NT2/D1 (cell line): ENCODE measurements around the gene U2AF2.

Source experiments
- DNase-seq: peaks from one replicate; pipeline ENCODE4 v3.0.0-alpha.2; 2011; ENCODE audit warnings: low read depth, low spot score
- H3K27me3 ChIP-seq: 2 replicates; pipeline ENCODE4 v1.6.0; 2011; ENCODE audit warnings: mild to moderate bottlenecking; ENCODE audit not compliant: insufficient read length, insufficient read depth
- H3K36me3 ChIP-seq: 2 replicates; pipeline ENCODE4 v1.6.1; 2011; ENCODE audit warnings: mild to moderate bottlenecking, low read length, mixed read lengths; ENCODE audit not compliant: insufficient read depth, insufficient read length
- H3K4me1 ChIP-seq: 2 replicates; pipeline ENCODE4 v1.5.1; 2011; ENCODE audit not compliant: insufficient read depth, insufficient read length
- H3K4me3 ChIP-seq: 2 replicates; pipeline ENCODE4 v1.5.1; 2011; ENCODE audit warnings: low read depth; ENCODE audit not compliant: insufficient read length
- H3K9ac ChIP-seq: 2 replicates; pipeline ENCODE4 v1.6.0; 2011; ENCODE audit warnings: low read depth; ENCODE audit not compliant: insufficient read length
- H3K9me3 ChIP-seq: 2 replicates; pipeline ENCODE4 v1.5.1; 2011; ENCODE audit warnings: mild to moderate bottlenecking, low read length; ENCODE audit not compliant: insufficient read depth
- SUZ12 ChIP-seq: IDR thresholded peaks from 2 replicates; pipeline ENCODE4 v1.6.1; 2011; ENCODE audit not compliant: insufficient read length, insufficient read depth; ENCODE audit errors: extremely low read depth
- YY1 ChIP-seq: IDR thresholded peaks from 2 replicates; pipeline ENCODE4 v1.6.1; 2011; ENCODE audit not compliant: insufficient read length, insufficient read depth
- ZNF274 ChIP-seq: IDR thresholded peaks from 2 replicates; pipeline ENCODE4 v1.6.1; 2011; ENCODE audit warnings: mild to moderate bottlenecking, low read depth, low read length

U2AF2 gene

DNA sequence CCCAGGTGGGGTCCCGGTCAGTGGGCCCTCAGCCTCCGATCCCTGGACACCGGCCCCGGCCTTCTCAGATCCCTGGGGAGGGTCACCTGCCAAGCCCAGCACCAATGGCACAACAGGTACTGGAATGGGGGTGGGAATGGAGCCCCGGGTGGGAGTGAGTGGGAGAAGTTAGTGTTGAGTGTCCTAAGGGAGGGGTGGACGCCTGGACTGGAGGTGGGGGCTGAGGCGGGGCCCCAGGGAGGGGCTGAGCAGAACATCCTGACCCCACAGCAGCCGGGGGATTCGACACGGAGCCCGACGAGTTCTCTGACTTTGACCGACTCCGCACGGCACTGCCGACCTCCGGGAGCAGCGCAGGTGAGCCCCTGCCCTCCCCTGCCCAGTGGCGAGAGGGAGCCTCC lies 37.8 kb downstream of the U2AF2 start:
- no peak for DNase-seq
- peaks cover 79% of the 10 kb centered on the region for H3K36me3 ChIP-seq
- no peak for TF ChIP-seq ZNF274
- no peak for TF ChIP-seq YY1
- no peak for TF ChIP-seq SUZ12

DNA sequence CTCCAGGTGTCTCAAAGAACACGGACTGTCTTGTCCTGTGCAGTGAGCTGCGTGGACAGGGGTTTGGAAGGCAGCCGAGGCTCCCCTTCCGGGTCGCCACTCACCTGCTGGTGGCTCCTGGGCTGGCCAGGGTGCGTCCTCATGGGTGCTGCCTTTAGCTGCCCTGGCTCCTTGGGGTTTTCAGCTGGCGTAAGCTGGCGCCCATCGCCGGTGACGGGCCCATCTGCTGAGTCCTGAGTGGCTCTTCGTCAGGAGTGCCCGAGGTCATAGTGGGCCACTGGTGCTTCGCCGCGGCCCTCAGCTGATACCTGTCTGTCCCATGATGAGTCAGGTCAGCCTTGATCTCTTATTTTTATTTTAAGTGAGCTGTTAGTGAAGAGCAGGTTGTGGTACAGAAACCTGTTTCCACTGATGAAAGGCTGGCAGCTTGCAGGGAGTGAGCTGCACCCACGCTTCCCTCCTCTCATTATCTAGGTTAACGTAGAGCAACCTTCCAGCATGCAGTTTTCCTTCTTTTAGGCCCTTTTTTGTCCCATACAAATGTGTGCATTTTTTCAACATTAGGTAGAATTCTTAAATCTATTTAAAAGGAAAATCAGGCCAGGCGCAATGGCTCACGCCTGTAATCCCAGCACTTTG lies 38.6 kb downstream of the U2AF2 start:
- Histone ChIP-seq H3K4me3 (no peak overlapping the region), H3K4me1 (no peaks in the 10 kb centered on the region), H3K9ac (no peak overlapping the region), H3K36me3 (peaks cover 82% of the 10 kb centered on the region), H3K27me3 (no peaks in the 10 kb centered on the region), H3K9me3 (no peaks in the 10 kb centered on the region)
- TF ChIP-seq ZNF274 = no peak
- TF ChIP-seq SUZ12 = no peak
- TF ChIP-seq YY1 = no peak
- DNase-seq = no peak

More for the DNA sequence above, 37.8 kb downstream of the U2AF2 start:
- H3K9ac ChIP-seq = no peak overlapping the region
- no peaks in the 10 kb centered on the region for H3K9me3 ChIP-seq
- no peaks in the 10 kb centered on the region for H3K27me3 ChIP-seq
- H3K4me3 ChIP-seq = no peak overlapping the region
- H3K4me1 ChIP-seq = peaks cover 3% of the 10 kb centered on the region

DNA sequence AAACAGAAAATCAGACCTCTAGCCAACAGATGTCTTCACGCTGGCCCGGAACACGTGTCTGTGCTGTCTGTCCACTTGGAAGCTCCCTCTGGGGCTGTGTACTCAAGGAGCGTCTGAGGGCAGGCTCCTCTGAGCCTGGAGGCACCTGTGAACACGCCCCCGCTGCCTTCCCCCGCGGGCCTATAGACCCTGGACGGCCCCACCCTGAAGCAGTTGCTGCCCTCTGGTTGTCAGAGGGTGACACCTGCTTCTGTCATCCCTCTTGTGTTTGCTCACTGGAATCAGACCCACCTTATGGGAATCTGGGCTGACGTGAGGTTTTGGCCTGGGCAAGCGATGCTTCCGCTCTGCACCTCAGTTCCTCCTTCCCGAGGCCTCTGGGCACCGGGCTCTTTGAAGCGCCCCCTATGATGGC lies 39.4 kb downstream of the U2AF2 start:
- Histone ChIP-seq H3K27me3 (no peaks in the 10 kb centered on the region), H3K4me3 (no peak overlapping the region), H3K4me1 (no peaks in the 10 kb centered on the region), H3K9ac (no peak overlapping the region), H3K36me3 (peaks cover 77% of the 10 kb centered on the region), H3K9me3 (no peaks in the 10 kb centered on the region)
- TF ChIP-seq YY1 (no peak), SUZ12 (no peak), ZNF274 (no peak)
- no peak for DNase-seq

DNA sequence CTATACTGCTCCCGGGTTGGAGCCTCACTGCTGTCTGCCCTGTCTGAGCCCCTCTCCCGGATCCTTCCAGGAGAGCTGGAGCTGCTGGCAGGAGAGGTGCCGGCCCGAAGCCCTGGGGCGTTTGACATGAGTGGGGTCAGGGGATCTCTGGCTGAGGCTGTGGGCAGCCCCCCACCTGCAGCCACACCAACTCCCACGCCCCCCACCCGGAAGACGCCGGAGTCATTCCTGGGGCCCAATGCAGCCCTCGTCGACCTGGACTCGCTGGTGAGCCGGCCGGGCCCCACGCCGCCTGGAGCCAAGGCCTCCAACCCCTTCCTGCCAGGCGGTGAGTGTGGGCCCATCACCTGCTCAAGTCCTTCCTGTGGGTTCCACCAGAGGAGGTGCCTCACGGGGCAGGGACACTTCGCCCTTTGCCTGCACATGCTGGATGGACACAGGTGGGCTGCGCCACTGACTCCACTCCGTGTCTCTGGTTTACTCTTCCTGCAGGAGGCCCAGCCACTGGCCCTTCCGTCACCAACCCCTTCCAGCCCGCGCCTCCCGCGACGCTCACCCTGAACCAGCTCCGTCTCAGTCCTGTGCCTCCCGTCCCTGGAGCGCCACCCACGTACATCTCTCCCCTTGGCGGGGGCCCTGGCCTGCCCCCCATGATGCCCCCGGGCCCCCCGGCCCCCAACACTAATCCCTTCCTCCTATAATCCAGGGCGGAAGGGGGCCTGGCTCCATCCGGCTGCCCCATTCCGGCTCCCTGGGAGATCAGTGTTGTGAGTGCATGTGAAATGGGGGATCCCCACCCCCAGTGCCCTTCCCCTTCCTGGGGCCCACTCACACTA lies 40.0 kb downstream of the U2AF2 start:
- Histone ChIP-seq H3K27me3 (no peaks in the 10 kb centered on the region), H3K9me3 (no peaks in the 10 kb centered on the region), H3K9ac (no peak overlapping the region), H3K4me3 (no peak overlapping the region), H3K36me3 (peaks cover 75% of the 10 kb centered on the region), H3K4me1 (no peaks in the 10 kb centered on the region)
- TF ChIP-seq YY1 = no peak
- no peak for TF ChIP-seq ZNF274
- TF ChIP-seq SUZ12 = no peak
- no peak for DNase-seq

DNA sequence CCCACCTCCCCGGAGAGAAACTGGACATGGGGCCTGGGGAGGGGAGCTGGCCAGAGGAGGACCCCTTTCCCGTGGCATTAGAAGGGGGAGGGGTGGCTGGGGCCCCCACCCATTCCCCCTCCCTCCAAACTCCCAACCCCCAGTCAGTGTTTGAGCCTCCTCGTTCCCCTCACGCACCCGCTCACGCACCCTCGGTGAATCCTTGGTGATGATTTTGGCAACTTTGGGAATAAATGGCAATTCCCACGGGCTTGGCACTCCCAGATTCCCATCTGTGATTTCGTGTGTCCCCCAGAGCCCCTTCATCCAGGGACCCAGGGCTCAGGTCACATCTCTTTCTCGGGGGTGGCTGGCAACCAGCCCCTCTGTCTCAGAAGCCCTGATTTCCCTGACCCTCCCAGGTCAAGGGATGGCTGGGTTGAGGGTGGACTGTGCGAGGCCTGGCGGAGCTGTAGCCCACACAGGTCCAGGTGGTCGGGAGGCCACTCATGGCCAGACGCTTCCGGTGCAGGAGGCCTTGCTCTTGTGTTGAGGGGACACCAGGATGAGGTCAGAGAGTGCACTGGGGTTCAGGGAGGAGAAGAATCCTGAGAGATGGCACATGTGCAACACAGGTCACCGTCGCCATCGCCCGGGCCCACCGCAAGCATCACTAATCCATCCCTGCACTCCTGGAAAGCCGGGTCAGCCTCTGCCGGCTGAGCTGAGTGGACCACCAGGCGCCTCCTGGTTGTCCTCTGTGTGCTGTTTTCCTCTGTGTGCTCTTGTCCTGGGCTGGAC lies 40.9 kb downstream of the U2AF2 start:
- Histone ChIP-seq H3K9ac (no peak overlapping the region), H3K4me3 (no peak overlapping the region), H3K27me3 (no peaks in the 10 kb centered on the region), H3K9me3 (no peaks in the 10 kb centered on the region), H3K36me3 (peaks cover 71% of the 10 kb centered on the region), H3K4me1 (no peaks in the 10 kb centered on the region)
- TF ChIP-seq SUZ12 = no peak
- no peak for DNase-seq

DNA sequence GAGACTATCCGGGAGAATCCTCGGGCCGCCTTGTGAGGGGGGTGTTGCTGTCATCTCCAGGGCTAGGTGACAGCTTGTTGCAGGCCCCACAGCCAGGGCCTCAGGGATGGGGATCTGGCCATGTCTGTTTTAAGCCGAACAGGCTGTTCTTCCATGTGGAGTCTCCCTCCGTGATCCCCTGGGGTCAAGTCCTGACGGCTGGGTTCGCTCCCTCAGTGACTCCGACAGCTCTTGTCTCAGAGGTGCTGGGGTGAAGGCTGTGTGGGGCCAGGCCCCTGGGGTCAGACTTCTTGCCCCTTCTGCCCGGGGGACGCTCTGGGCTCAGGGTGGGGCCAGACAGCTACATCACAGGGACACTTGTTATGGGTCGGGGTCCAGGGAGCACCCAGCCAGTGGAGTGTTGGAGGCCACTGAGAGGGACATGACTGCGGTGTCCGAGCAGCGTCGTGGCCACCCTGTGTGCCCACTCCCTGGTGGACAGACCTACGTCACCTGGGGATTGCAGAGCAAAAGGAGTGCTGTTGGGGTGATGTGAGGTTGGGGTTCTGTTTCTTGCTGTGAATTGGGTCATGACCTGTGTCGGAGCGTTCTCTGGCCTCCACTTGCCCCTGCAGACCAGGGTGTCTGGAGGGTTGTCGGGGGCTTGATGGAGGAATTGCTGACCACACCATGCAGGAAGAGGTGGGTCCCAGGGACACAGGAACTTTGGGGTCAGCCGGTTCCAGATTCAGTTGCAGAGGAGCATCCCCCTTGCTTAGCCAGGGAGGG lies 41.6 kb downstream of the U2AF2 start:
- Histone ChIP-seq H3K4me3 (no peak overlapping the region), H3K27me3 (no peaks in the 10 kb centered on the region), H3K9me3 (no peaks in the 10 kb centered on the region), H3K36me3 (peaks cover 65% of the 10 kb centered on the region), H3K4me1 (no peaks in the 10 kb centered on the region), H3K9ac (no peak overlapping the region)
- no peak for DNase-seq
- TF ChIP-seq SUZ12 (no peak), ZNF274 (no peak), YY1 (no peak)

DNA sequence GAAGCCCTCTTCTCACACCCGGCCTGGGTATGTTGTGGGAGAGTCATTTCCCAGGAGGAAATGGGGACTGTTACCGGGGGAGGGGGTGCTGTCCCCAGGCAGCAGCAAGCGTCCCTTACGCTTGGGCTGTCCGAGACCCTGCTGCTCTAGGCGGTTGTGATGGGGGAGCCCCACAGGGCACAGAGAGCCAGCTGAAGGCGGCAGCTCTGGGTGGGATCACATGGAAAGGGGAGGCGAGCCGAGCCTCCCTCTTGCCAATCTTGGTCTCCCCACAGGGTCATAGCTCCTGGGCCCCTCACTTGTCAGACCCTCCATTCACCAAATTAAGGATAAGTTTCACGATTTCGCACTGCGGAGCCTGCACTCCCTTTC lies 42.2 kb downstream of the U2AF2 start:
- H3K9me3 ChIP-seq = no peaks in the 10 kb centered on the region
- H3K4me3 ChIP-seq = no peak overlapping the region
- no peaks in the 10 kb centered on the region for H3K27me3 ChIP-seq
- no peaks in the 10 kb centered on the region for H3K4me1 ChIP-seq
- no peak overlapping the region for H3K9ac ChIP-seq
- DNase-seq = no peak
- TF ChIP-seq ZNF274 (no peak), YY1 (no peak), SUZ12 (no peak)
- H3K36me3 ChIP-seq = peaks cover 60% of the 10 kb centered on the region
